H1 (cell line): Measurements from ENCODE around the gene DPP10. TPM values are rescaled to one million over a fixed set of nuclear protein-coding genes. Genes with fewer than 3 reads are reported as not detected.

Source experiments
- CTCF ChIA-PET: fragments of 300-600 bp; sonication (Branson Sonifier 250); formaldehyde crosslinking; loops from one replicate; lab custom pipeline; 2021; ENCODE audit not compliant: partially characterized antibody; lab: Charles Lee
- POLR2A ChIA-PET: fragments of 300-600 bp; sonication (Branson Sonifier 250); formaldehyde crosslinking; loops from one replicate; lab custom pipeline; 2021; ENCODE audit warnings: inconsistent platforms; ENCODE audit not compliant: partially characterized antibody; lab: Charles Lee
- DNase-seq, 2 experiments: peaks; one replicate each; pipeline versions ENCODE4 v3.0.0 to v3.0.0-alpha.2; 2010 to 2022; ENCODE audit warnings: low spot score in 2 of 2, low read depth in 1 of 2, mixed read lengths in 1 of 2
- FAIRE-seq: peaks from 2 replicates; lab custom pipeline; 2011; peaks lifted over from hg19 to GRCh38; lab: Jason Lieb, UNC
- H2AFZ ChIP-seq: 2 replicates; pipeline ENCODE4 v1.8.1; 2012; ENCODE audit warnings: low read length, inconsistent platforms
- H2AK5ac ChIP-seq: 2 replicates; pipeline ENCODE4 v1.6.1; 2013; ENCODE audit warnings: low read depth, low read length
- H2BK120ac ChIP-seq: replicated peaks from 2 replicates; pipeline ENCODE3; 2013; ENCODE audit warnings: low read depth, low read length, inconsistent platforms
- H2BK12ac ChIP-seq: 2 replicates; pipeline ENCODE4 v1.6.1; 2013; ENCODE audit warnings: low read depth, low read length
- H2BK15ac ChIP-seq: 2 replicates; pipeline ENCODE4 v1.6.1; 2013; ENCODE audit warnings: low read length
- H2BK20ac ChIP-seq: 2 replicates; pipeline ENCODE4 v1.6.1; 2013; ENCODE audit warnings: low read length
- H2BK5ac ChIP-seq: 2 replicates; pipeline ENCODE4 v1.6.1; 2013; ENCODE audit warnings: low read depth, low read length
- H3K14ac ChIP-seq: 2 replicates; pipeline ENCODE4 v1.6.1; 2013; ENCODE audit warnings: inconsistent platforms; ENCODE audit not compliant: insufficient read length
- H3K18ac ChIP-seq: 2 replicates; pipeline ENCODE4 v1.6.1; 2013; ENCODE audit warnings: low read length; ENCODE audit errors: extremely low read depth
- H3K23ac ChIP-seq: 2 replicates; pipeline ENCODE4 v1.6.1; 2013; ENCODE audit warnings: inconsistent platforms; ENCODE audit not compliant: insufficient read length
- H3K23me2 ChIP-seq: 2 replicates; pipeline ENCODE4 v1.6.1; 2013; ENCODE audit warnings: low read depth, low read length
- H3K27ac ChIP-seq: 2 replicates; pipeline ENCODE4 v1.6.1; 2011; ENCODE audit warnings: low read depth, low read length, inconsistent platforms
- H3K27me3 ChIP-seq, 4 experiments: replicated peaks in 1 of 4; 1 replicate in 1 of 4; 2 replicates in 3 of 4; pipeline versions ENCODE4 v1.6.1 to v1.8.1; 2011 to 2013; ENCODE audit warnings: low read length in 3 of 4, mild to moderate bottlenecking in 3 of 4, inconsistent platforms in 2 of 4, mixed read lengths in 2 of 4, moderate library complexity in 1 of 4; ENCODE audit not compliant: control insufficient read depth in 3 of 4, insufficient read depth in 3 of 4; ENCODE audit errors: extremely low read depth in 1 of 4
- H3K36me3 ChIP-seq, 4 experiments: 2 replicates each; pipeline versions ENCODE4 v1.6.1 to v1.8.1; 2011 to 2013; ENCODE audit warnings: mild to moderate bottlenecking in 4 of 4, low read length in 3 of 4, moderate library complexity in 2 of 4, control low read depth in 1 of 4, inconsistent platforms in 1 of 4; ENCODE audit not compliant: insufficient read depth in 4 of 4, control insufficient read depth in 2 of 4
- H3K4ac ChIP-seq: replicated peaks from 2 replicates; pipeline ENCODE3; 2013; ENCODE audit warnings: low read length, low read depth, mixed read lengths, inconsistent platforms; ENCODE audit not compliant: insufficient read length
- H3K4me1 ChIP-seq, 4 experiments: replicated peaks in 1 of 4; 1 replicate in 1 of 4; 2 replicates in 3 of 4; pipeline versions ENCODE4 v1.6.1 to v1.8.1; 2011 to 2013; ENCODE audit warnings: low read length in 3 of 4, inconsistent platforms in 2 of 4, mixed read lengths in 1 of 4; ENCODE audit not compliant: insufficient read depth in 4 of 4, control insufficient read depth in 3 of 4
- H3K4me2 ChIP-seq, 2 experiments: 2 replicates each; pipeline versions ENCODE4 v1.6.1 to v1.8.1; 2011 to 2013; ENCODE audit warnings: low read depth in 2 of 2, low read length in 2 of 2, control low read depth in 1 of 2, inconsistent platforms in 1 of 2, mild to moderate bottlenecking in 1 of 2; ENCODE audit not compliant: insufficient read depth in 1 of 2
- H3K4me3 ChIP-seq, 4 experiments: fragments of 200-600, 300-600 bp in 1 of 4; sonication (generic), shearing (Covaris generic), sonication (Bioruptor Twin) in 1 of 4; 2 replicates each; pipeline versions ENCODE4 v1.5.1 to v1.8.1; 2011 to 2016; ENCODE audit warnings: low read length in 4 of 4, low read depth in 3 of 4, control low read depth in 2 of 4, inconsistent platforms in 2 of 4, mild to moderate bottlenecking in 2 of 4, mixed read lengths in 1 of 4, moderate library complexity in 1 of 4; ENCODE audit not compliant: insufficient read depth in 2 of 4; ENCODE audit errors: extremely low read depth in 1 of 4
- H3K56ac ChIP-seq: replicated peaks from 2 replicates; pipeline ENCODE3; 2013; ENCODE audit warnings: low read depth, mild to moderate bottlenecking, mixed read lengths, low read length, inconsistent platforms; ENCODE audit not compliant: insufficient read length
- H3K79me1 ChIP-seq: 2 replicates; pipeline ENCODE4 v1.6.1; 2013; ENCODE audit warnings: low read depth, low read length, control low read depth
- H3K79me2 ChIP-seq, 2 experiments: 2 replicates each; pipeline versions ENCODE4 v1.6.1 to v1.8.1; 2012 to 2013; ENCODE audit warnings: low read length in 2 of 2, mild to moderate bottlenecking in 2 of 2, inconsistent platforms in 1 of 2; ENCODE audit not compliant: insufficient read depth in 2 of 2, control insufficient read depth in 1 of 2
- H3K9ac ChIP-seq, 4 experiments: replicated peaks in 1 of 4; 1 replicate in 1 of 4; 2 replicates in 3 of 4; pipeline versions ENCODE4 v1.6.1 to v1.8.1; 2011 to 2013; ENCODE audit warnings: low read depth in 3 of 4, low read length in 3 of 4, control low read depth in 2 of 4, mild to moderate bottlenecking in 2 of 4, moderate library complexity in 2 of 4, inconsistent platforms in 1 of 4; ENCODE audit errors: extremely low read depth in 1 of 4
- H3K9me3 ChIP-seq, 2 experiments: 2 replicates each; pipeline versions ENCODE4 v1.6.1 to v1.8.1; 2012 to 2013; ENCODE audit warnings: mild to moderate bottlenecking in 2 of 2, moderate library complexity in 2 of 2, control low read depth in 1 of 2, inconsistent platforms in 1 of 2, low read depth in 1 of 2, low read length in 1 of 2, mixed read lengths in 1 of 2; ENCODE audit not compliant: insufficient read depth in 2 of 2
- H4K20me1 ChIP-seq, 2 experiments: replicated peaks in 1 of 2; 2 replicates each; pipeline versions ENCODE3 to v1.8.1; 2011 to 2013; ENCODE audit warnings: inconsistent platforms in 2 of 2, low read length in 2 of 2, mild to moderate bottlenecking in 1 of 2; ENCODE audit not compliant: insufficient read depth in 2 of 2, control insufficient read depth in 1 of 2
- H4K5ac ChIP-seq: 2 replicates; pipeline ENCODE4 v1.6.1; 2013; ENCODE audit warnings: low read length, low read depth, mixed read lengths, inconsistent platforms; ENCODE audit not compliant: insufficient read length
- H4K8ac ChIP-seq: 2 replicates; pipeline ENCODE4 v1.8.0; 2013; ENCODE audit warnings: mild to moderate bottlenecking, moderate library complexity, low read length, inconsistent platforms; ENCODE audit not compliant: insufficient read depth; ENCODE audit errors: extremely low read depth
- H4K91ac ChIP-seq: replicated peaks from 2 replicates; pipeline ENCODE3; 2013; ENCODE audit warnings: low read length, mixed read lengths, inconsistent platforms; ENCODE audit not compliant: insufficient read length
- CTBP2 ChIP-seq: IDR thresholded peaks from 2 replicates; pipeline ENCODE4 v1.7.0; 2011; ENCODE audit warnings: borderline replicate concordance, mild to moderate bottlenecking, moderate library complexity, mixed read lengths, low read length; ENCODE audit not compliant: insufficient read depth, insufficient read length
- FOSL1 ChIP-seq: IDR thresholded peaks from 2 replicates; pipeline ENCODE4 v1.6.1; 2011; ENCODE audit warnings: mild to moderate bottlenecking, low read depth, low read length, moderate library complexity; ENCODE audit not compliant: insufficient read depth
- HDAC2 ChIP-seq, 2 experiments: fragments of 300-600 bp in 1 of 2; sonication (generic) in 1 of 2; IDR thresholded peaks; 2 replicates each; pipeline ENCODE4 v1.6.1; 2011 to 2012; ENCODE audit warnings: low read depth in 2 of 2, low read length in 2 of 2, mild to moderate bottlenecking in 2 of 2, moderate library complexity in 2 of 2, borderline replicate concordance in 1 of 2, inconsistent platforms in 1 of 2
- NRF1 ChIP-seq: IDR thresholded peaks from 2 replicates; pipeline ENCODE4 v1.6.1; 2011; ENCODE audit warnings: mild to moderate bottlenecking, low read depth, low read length, improper control_type of control experiment
- SIX5 ChIP-seq: IDR thresholded peaks from 2 replicates; pipeline ENCODE4 v1.6.1; 2011; ENCODE audit warnings: mild to moderate bottlenecking, low read depth, low read length
- SRF ChIP-seq: IDR thresholded peaks from 2 replicates; pipeline ENCODE4 v1.6.1; 2011; ENCODE audit warnings: mild to moderate bottlenecking, low read depth, low read length, moderate library complexity
- ZNF274 ChIP-seq: IDR thresholded peaks from 2 replicates; pipeline ENCODE4 v1.7.0; 2012; ENCODE audit warnings: low read length, borderline replicate concordance; ENCODE audit errors: extremely low read depth
- WGBS, 2 experiments: shearing (Covaris generic) in 1 of 2; methylation state at CpG; one replicate each; pipeline versions ENCODE4 v1.1.6 to v1.1.7; 2013 to 2015; ENCODE audit warnings: low lambda C conversion rate in 2 of 2, mixed read lengths in 2 of 2, inconsistent platforms in 1 of 2, low coverage in 1 of 2, missing lambda C conversion rate in 1 of 2; ENCODE audit not compliant: insufficient replicate concordance in 2 of 2, insufficient coverage in 1 of 2, insufficient read length in 1 of 2; ENCODE audit errors: extremely low coverage in 1 of 2, missing lambda C conversion rate in 1 of 2; 5-methylcytosine and 5-hydroxymethylcytosine counted together
- polyA plus RNA-seq, 7 experiments: library from polyadenylated mRNA; depleted of rRNA in 3 of 7; stranded (reverse) in 5 of 7; unstranded in 2 of 7; fragments of >200 nt in 5 of 7; fragments of 200-250 nt in 2 of 7; gene quantifications; 1 replicate in 5 of 7; 2 replicates in 1 of 7; 4 replicates in 1 of 7; pipeline versions ENCODE4 v1.2.1 to v1.2.3, GENCODE V29; 2011 to 2013; ENCODE audit warnings: missing spikeins in 2 of 7, mixed read lengths in 2 of 7
- total RNA-seq: library from RNA; stranded (reverse); fragmentation: NEBNext Ultra II Directional; extraction: Animal tissue kit (Norgen Biotek cat#: 25700); gene quantifications from 2 replicates; pipeline ENCODE4 v1.2.1, GENCODE V29; 2021

Gene DPP10
- total and polyA plus RNA-seq, 2 of the 8 experiments (the other 6 are each of a cell fraction or from before 2014, with no cell fraction given) = 3.3 to 7.2 TPM

DNA sequence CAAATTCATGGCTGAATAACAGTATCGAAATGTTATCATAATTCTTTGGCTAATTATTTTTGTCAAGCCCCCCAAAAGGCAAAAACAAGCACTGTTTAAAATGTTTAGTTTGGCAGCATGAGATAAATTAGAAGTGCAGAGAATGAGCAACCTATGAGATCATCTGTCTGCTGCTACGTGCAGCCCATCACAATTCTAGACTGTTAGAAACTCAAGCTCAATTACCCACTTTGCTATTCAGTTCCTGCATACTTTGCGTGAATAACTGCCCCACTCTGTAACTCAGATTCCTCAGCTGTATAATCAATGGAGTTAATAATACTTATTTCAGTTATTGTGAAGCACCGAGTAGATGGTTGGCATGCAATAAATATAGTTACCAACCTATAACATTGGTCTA, 1181.9 kb downstream of the DPP10 start:
- Histone ChIP-seq H2AK5ac (no peak overlapping the region), H2BK20ac (no peak overlapping the region), H2BK15ac (no peak overlapping the region), H3K79me1 (no peaks in the 10 kb centered on the region), H2BK12ac (no peak overlapping the region), H3K18ac (no peak overlapping the region), H3K27me3 (no peaks in the 10 kb centered on the region), H3K23me2 (no peaks in the 10 kb centered on the region), H2AFZ (no peak overlapping the region), H3K27ac (no peak overlapping the region), H3K14ac (no peak overlapping the region), H2BK120ac (no peak overlapping the region), H3K4me3 (no peak overlapping the region), H3K9ac (no peak overlapping the region), H3K56ac (no peak overlapping the region), H2BK5ac (no peak overlapping the region), H3K36me3 (no peaks in the 10 kb centered on the region), H3K23ac (no peak overlapping the region), H4K20me1 (no peaks in the 10 kb centered on the region), H4K5ac (no peak overlapping the region), H4K8ac (no peak overlapping the region), H3K4me2 (no peak overlapping the region), H4K91ac (no peak overlapping the region), H3K9me3 (no peaks in the 10 kb centered on the region; a peak in 1 of 4 replicates), H3K4me1 (no peaks in the 10 kb centered on the region), H3K4ac (no peak overlapping the region), H3K79me2 (no peaks in the 10 kb centered on the region)
- TF ChIP-seq FOSL1 (no peak), CTBP2 (no peak), SIX5 (no peak), HDAC2 (IDR thresholded peaks at IDR 0.05; ENCODE audit: borderline replicate concordance in 1 of 2, low read depth in 2 of 2, low read length in 2 of 2) (no peak), NRF1 (no peak), SRF (no peak), ZNF274 (no peak)
- CTCF ChIA-PET = no interaction called here
- DNase-seq (no peak), FAIRE-seq (no peak)
- POLR2A ChIA-PET = no interaction called here
- WGBS, 2 experiments = 93% methylated on average over 4 of the region's 4 CpGs; no CpG with 5 or more reads in 1 of the 2 experiments
